22Rv1 (cell line): ENCODE results near the gene TIMM44.

ENCODE experiments used
- CTCF ChIP-seq: fragments of 450-650 bp; IDR thresholded peaks from 2 replicates; pipeline ENCODE4 v1.5.1; 2017; ENCODE audit warnings: mild to moderate bottlenecking
- ZFX ChIP-seq: fragments of 450-650 bp; IDR thresholded peaks from 2 replicates; pipeline ENCODE4 v1.6.1; 2017; ENCODE audit warnings: antibody characterized with exemption, borderline replicate concordance

GRCh38 chr19:7931221-7932061 is 12.0 kb downstream of the TIMM44 start:
- TF ChIP-seq CTCF = no peak
- no peak for TF ChIP-seq ZFX
